IPS DF 4.7 (cell line): ENCODE data around the gene SENP6.
"Not testable (repeated sequence)": the region's sequence is repeated elsewhere in the genome, so short reads cannot be mapped to it uniquely, and the experiment has no call there.

Source experiments
- DNase-seq: peaks from one replicate; pipeline ENCODE4 v3.0.0-alpha.2; 2013; ENCODE audit warnings: low spot score; ENCODE audit errors: extremely low read depth

Gene SENP6

DNA sequence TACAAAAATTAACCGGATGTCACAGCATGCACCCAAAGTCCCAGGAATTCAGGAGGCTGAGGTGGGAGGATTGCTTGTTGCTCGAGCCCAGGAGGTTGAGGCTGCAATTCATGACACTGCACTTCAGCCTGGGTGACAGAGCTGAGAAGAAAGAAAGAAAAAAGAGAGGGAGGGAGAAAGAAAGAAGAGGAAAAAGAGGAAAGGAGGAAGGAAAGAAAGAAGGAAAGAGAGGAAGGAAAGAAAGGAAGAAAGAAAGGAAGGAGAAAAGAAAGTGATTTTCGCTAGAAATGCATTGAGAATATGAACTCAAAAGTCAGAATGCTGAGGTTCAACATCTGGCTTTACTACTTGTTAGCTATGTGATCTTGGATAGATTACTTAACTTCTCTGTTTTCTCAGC, 6.6 kb downstream of the SENP6 start:
- DNase-seq, result no peak

GRCh38 chr6:75608956-75609533, 7.4 kb downstream of the SENP6 start:
- no peak for DNase-seq

GRCh38 chr6:75609639-75610590, 8.2 kb downstream of the SENP6 start:
- no peak for DNase-seq

DNA sequence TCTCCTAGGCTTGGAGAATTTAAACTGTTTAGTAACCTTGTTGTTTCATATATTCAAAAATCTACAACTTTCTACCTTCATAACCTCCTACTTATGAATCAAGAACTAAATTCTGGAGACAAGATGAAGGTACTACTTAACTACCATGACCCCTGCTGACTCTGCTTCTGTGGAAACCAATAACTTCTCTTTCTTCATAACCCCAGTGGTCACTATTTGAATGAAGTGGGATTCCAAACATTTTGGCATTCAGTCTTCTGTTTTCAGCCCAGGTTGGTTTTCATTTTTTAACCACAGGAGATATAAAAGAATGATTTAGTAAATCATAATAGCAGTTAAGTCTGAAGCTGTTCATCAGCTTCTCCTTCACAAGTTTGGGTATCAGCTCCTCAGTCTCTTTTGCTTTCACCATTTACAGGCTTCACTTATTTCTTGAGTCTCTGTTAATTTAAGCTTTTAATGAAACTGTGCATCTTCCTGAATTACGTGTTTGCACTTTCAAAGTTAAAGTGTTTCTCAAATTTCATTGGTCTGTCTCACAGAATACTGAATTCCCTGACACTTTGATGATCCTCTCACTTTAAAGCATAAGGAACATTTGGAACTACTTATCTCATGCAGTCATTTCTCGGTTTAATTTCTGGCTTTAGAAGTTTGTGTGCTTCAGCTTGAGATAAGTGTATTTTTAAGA, 9.5 kb downstream of the SENP6 start:
- no peak for DNase-seq

DNA sequence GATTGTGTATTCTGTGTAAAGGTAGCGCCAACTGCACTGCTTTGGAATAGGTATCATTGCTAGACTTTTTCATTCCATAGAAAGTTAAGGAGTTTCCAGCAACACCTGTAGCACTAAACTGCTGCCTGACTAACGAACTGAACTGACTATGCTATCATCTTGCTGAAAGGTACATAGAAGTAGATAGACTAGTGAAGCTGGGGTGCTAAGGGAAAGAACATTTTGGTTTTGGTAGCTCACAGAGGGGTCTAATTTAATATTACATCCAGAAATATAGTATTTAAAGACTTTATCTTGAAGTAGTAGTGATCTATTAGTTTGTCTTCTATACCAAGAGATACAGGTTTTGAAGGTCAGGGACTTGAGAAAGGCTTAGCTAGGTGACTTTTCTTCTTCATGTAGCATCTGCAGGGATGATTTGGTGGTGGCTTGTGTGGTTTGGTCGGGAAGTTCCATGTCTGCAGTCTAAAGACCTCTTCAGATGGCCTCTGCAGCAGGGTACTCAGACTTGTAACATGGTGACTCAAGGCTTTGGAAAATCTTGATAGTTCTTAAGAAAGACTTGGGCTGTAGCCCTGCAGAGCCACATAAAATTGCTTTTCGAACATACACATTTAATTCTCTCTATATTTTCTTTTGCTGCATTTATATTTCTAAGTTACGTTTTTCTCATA, 10.2 kb downstream of the SENP6 start:
- DNase-seq, result no peak

DNA sequence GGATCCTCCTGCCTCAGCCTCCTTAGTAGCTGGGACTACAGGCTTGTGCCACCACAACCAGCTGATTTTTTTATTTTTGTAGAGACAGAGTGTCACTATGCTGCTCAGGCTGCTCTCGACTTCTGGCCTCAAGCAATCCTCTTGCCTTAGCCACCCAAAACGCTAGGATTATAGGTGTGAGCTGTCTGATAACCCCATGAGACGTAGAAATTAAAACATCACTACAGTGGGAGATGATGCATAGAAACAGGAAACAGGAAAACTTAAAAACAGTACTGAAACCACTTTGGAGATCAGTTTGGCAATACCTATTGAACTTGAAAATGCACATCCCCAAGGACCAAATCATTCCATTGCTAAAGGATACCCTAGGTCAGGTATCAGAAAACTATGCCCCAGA, 10.8 kb downstream of the SENP6 start:
- no peak for DNase-seq

DNA sequence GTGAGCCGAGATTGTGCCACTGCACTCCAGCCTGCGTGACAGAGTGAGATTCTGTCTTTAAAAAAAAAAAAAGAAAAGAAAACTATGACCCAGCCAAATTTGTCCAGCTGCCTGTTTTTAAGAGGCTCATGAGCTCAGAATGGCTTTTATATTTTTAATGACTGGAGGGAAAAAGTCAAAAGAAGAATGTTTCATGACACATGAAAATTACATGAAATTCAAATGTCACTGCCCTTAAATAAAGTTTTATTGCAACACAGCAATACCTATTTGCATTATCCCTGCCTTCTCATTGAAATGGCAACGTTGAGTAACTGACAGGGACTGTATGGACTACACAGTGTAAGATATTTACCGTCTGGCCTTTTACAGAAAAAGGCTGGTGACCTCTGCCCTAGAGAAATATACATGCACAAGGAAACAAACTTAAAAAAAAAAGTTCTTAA, 11.4 kb downstream of the SENP6 start:
- DNase-seq, result no peak

DNA sequence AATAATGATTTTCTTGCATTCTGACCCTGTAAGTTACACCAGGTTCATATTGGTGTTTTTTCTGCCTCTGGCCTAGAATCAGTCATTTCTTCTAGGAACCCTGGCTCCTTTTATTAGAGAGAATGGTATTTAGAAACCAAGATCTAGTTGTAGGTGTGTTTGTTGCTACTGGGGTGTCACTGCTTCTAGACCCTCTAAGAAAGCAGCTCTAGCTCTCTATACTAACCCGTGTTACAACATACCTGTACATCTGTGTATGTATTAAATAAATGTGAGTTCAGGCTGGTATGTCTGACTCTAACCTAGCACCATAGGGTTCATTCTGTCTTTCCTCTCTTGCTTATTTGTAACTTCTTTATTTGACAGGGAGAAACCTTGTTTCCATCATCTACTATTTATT, 16.8 kb downstream of the SENP6 start:
- no peak for DNase-seq

DNA sequence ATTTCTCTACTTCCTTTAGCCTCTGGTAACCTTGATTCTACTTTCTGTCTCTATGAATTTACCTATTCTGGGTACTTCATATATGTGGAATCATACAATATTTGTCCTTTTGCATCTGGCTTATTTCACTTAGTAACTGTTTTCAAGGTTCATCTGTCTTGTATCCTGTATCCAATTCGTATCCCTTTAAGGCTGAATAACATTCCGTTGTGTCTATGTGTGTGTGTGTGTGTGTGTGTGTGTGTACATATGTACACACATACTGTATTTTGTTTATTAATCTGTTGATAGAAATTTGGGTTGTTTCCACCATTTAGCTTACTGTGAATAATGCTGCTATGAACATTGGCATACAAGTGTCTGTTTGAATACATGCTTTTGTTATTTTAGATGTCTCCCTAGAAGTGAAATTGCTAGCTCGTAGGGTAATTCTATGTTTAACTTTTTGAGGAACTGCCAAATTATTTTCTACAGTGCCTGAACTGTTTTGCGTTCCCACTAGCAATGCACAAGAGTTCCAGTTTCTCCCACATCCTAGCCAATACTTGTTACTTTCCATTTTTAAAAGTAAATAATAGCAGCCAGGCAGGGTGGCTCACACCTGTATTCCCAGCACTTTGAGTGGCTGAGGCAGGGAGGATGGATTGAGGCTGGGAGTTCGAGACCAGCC, 17.7 kb downstream of the SENP6 start:
- DNase-seq, result no peak

GRCh38 chr6:75620381-75621304, 19.0 kb downstream of the SENP6 start:
- DNase-seq, result no peak

DNA sequence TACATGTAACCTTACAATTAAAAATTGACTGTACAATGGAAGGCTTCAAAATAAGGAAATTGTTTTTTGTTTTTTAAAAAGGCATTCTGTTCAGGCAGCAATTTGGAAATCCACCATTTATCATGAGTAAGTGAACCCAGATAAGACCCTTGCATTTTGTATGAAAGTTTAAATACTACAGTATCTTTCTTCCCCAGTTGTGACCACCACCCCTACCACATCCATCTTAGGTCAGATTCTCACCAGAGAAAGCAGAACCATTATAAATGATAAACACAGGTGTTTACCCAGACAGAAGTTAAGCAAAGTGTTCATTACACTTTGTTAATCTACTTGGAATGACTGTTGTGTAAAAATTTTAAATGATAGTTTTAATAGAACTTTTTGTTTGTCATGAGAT, 20.2 kb downstream of the SENP6 start:
- no peak for DNase-seq

GRCh38 chr6:75623491-75623890, 21.8 kb downstream of the SENP6 start:
- DNase-seq, result no peak

GRCh38 chr6:75624335-75624734, 22.7 kb downstream of the SENP6 start:
- DNase-seq, result no peak

DNA sequence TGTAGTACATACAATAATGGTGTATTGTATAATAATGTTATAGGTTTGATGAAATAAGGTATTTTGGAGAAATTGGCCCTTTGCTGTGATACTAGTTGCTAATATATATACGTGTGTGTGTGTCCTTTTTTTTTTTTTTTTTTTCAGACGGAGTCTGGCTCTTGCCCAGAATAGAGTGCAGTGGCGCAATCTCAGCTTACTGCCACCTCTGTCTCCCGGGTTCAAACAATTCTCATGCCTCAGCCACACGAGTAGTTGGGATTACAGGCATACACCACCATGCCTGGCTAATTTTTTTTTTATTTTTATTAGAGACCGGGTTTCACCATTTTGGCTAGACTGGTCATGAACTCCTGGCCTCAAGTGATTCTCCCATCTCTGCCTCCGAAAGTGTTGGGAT, 23.3 kb downstream of the SENP6 start:
- DNase-seq, result no peak

GRCh38 chr6:75626561-75626960, 24.9 kb downstream of the SENP6 start:
- DNase-seq, result no peak

- not testable (repeated sequence) for DNase-seq
These were observed 26.0 kb downstream of the SENP6 start for GRCh38 chr6:75627708-75628107.

DNA sequence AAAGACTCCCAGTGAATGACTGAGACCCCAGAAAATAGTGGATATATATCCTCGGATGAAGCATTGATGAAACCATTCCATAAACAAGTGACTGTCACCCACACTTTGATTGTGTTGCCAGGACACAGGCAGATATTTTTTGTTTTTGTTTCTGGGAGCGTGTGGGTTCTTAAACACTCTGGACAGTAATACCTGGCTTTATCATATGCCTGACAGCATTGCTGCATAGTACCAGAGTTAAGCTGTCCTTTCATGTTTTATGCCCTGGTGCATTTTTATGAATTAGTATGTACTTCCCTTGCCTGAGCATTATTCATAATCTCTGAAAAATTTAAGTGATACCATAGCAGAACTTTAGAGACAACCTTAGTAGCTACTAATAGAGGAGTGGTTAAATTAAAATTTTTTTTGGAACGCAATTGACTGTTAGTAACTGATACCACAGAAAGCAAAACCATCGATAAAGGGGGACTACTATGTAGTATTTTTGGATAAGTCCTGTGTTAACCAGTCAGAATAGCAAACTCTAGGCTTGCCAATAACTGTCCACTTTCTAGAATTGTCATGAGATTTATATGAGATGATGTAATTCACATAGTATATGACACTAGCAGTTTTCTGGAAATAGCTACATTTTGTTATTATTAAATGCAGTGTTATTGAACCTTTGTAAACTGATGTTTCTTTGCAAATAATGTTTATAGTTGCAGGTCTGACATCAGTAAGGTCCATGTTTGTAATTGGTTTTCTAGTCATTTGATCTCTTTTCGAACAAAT, 30.4 kb downstream of the SENP6 start:
- no peak for DNase-seq

- DNase-seq, result no peak
These were observed 31.4 kb downstream of the SENP6 start for GRCh38 chr6:75633045-75633444.

GRCh38 chr6:75642311-75642710, 40.6 kb downstream of the SENP6 start:
- no peak for DNase-seq
